Testis (tissue), 2 donors: ENCODE data around the gene NSMCE3.

Experiments used
- CTCF ChIP-seq, 3 experiments: fragments of 450-650 bp in 2 of 3; fragments of 200-600 bp in 1 of 3; sonication (generic) in 1 of 3; IDR thresholded peaks; one replicate each; pipeline ENCODE4 v1.5.1; 2016 to 2019; ENCODE audit warnings: antibody characterized with exemption in 3 of 3, mild to moderate bottlenecking in 2 of 3, moderate library complexity in 1 of 3
- POLR2A ChIP-seq: fragments of 450-650 bp; IDR thresholded peaks from one replicate; pipeline ENCODE4 v1.6.1; 2017; ENCODE audit warnings: antibody characterized with exemption, mild to moderate bottlenecking, moderate library complexity

GRCh38 chr15:29299331-29299730 lies 29.7 kb upstream of the NSMCE3 start:
- TF ChIP-seq POLR2A (no peak), CTCF (IDR thresholded peaks at IDR 0.05) (no peak)
